HG03432 (cell line): ENCODE results near the gene LRRK1.
"Not testable (repeated sequence)": the region's sequence is repeated elsewhere in the genome, so short reads cannot be mapped to it uniquely, and the experiment has no call there.

Source experiments
- ATAC-seq: cut with Tn5 transposase; IDR thresholded peaks from one replicate; pipeline ENCODE4 v1.9.1; 2021; ENCODE audit warnings: mild to moderate bottlenecking, moderate library complexity; ENCODE audit not compliant: unreplicated experiment

The LRRK1 gene

GRCh38 chr15:101088788-101089578, 169.8 kb downstream of the LRRK1 start:
- ATAC-seq = peak; percentile 90

GRCh38 chr15:101089579-101090427, 170.6 kb downstream of the LRRK1 start:
- no peak for ATAC-seq

- ATAC-seq = no peak
These were observed 171.3 kb downstream of the LRRK1 start for GRCh38 chr15:101090428-101090790.

GRCh38 chr15:101091080-101092017, 172.2 kb downstream of the LRRK1 start:
- no peak for ATAC-seq

- ATAC-seq = no peak
These were observed 173.2 kb downstream of the LRRK1 start for GRCh38 chr15:101092156-101092866.

- ATAC-seq = no peak
These were observed 173.7 kb downstream of the LRRK1 start for GRCh38 chr15:101092867-101093202.

- ATAC-seq = no peak
These were observed 174.8 kb downstream of the LRRK1 start for GRCh38 chr15:101093958-101094357.

GRCh38 chr15:101095796-101096406, 176.7 kb downstream of the LRRK1 start:
- not testable (repeated sequence) for ATAC-seq

- no peak for ATAC-seq
These were observed 178.0 kb downstream of the LRRK1 start for GRCh38 chr15:101097111-101097510.

GRCh38 chr15:101099183-101099582, 180.0 kb downstream of the LRRK1 start:
- ATAC-seq = no peak

- no peak for ATAC-seq
These were observed 181.0 kb downstream of the LRRK1 start for GRCh38 chr15:101100118-101100517.

- no peak for ATAC-seq
These were observed 181.7 kb downstream of the LRRK1 start for GRCh38 chr15:101100593-101101442.

GRCh38 chr15:101101676-101102075, 182.5 kb downstream of the LRRK1 start:
- no peak for ATAC-seq

- no peak for ATAC-seq
These were observed 183.6 kb downstream of the LRRK1 start for GRCh38 chr15:101102746-101103145.

GRCh38 chr15:101103598-101103997, 184.4 kb downstream of the LRRK1 start:
- ATAC-seq = no peak

GRCh38 chr15:101104141-101104540, 185.0 kb downstream of the LRRK1 start:
- ATAC-seq = no peak

GRCh38 chr15:101105059-101105891, 186.1 kb downstream of the LRRK1 start:
- ATAC-seq = no peak

- ATAC-seq = no peak
These were observed 187.9 kb downstream of the LRRK1 start for GRCh38 chr15:101107101-101107500.
